A204.1 (cell line): ENCODE data around the gene ABHD4.
"Not testable (repeated sequence)": the region's sequence is repeated elsewhere in the genome, so short reads cannot be mapped to it uniquely, and the experiment has no call there.

Experiments
- FAIRE-seq: peaks from 2 replicates; lab custom pipeline; 2012; peaks lifted over from hg19 to GRCh38; lab: Jason Lieb, UNC

ABHD4 gene

GRCh38 chr14:22561661-22562579 is 36.2 kb upstream of the ABHD4 start:
- FAIRE-seq = no peak

GRCh38 chr14:22563987-22564386 is 34.1 kb upstream of the ABHD4 start:
- no peak for FAIRE-seq

- no peak for FAIRE-seq
Measured at GRCh38 chr14:22564463-22564862, 33.6 kb upstream of the ABHD4 start.

GRCh38 chr14:22565391-22565945 is 32.6 kb upstream of the ABHD4 start:
- FAIRE-seq = no peak

- not testable (repeated sequence) for FAIRE-seq
Measured at GRCh38 chr14:22566266-22566665, 31.8 kb upstream of the ABHD4 start.

GRCh38 chr14:22566845-22567244 is 31.3 kb upstream of the ABHD4 start:
- no peak for FAIRE-seq

GRCh38 chr14:22567437-22567836 is 30.7 kb upstream of the ABHD4 start:
- FAIRE-seq = no peak

- no peak for FAIRE-seq
Measured at GRCh38 chr14:22569106-22569736, 28.9 kb upstream of the ABHD4 start.

GRCh38 chr14:22569737-22570131 is 28.4 kb upstream of the ABHD4 start:
- FAIRE-seq = no peak

GRCh38 chr14:22570132-22570949 is 27.8 kb upstream of the ABHD4 start:
- peak; percentile 95 for FAIRE-seq

GRCh38 chr14:22572562-22573058 is 25.5 kb upstream of the ABHD4 start:
- no peak for FAIRE-seq

- no peak for FAIRE-seq
Measured at GRCh38 chr14:22573804-22574203, 24.3 kb upstream of the ABHD4 start.

GRCh38 chr14:22577334-22577908 is 20.7 kb upstream of the ABHD4 start:
- FAIRE-seq = no peak

GRCh38 chr14:22579236-22579635 is 18.9 kb upstream of the ABHD4 start:
- no peak for FAIRE-seq

GRCh38 chr14:22579881-22580280 is 18.2 kb upstream of the ABHD4 start:
- FAIRE-seq = no peak

GRCh38 chr14:22580625-22581024 is 17.5 kb upstream of the ABHD4 start:
- FAIRE-seq = no peak

- no peak for FAIRE-seq
Measured at GRCh38 chr14:22583994-22584393, 14.1 kb upstream of the ABHD4 start.

GRCh38 chr14:22587247-22587646 is 10.9 kb upstream of the ABHD4 start:
- FAIRE-seq = no peak

GRCh38 chr14:22587677-22588422 is 10.2 kb upstream of the ABHD4 start:
- not testable (repeated sequence) for FAIRE-seq

- FAIRE-seq = no peak
Measured at GRCh38 chr14:22588526-22589095, 9.5 kb upstream of the ABHD4 start.
